RWPE2 (cell line): ENCODE results near the gene KIF26A.
"Not testable (repeated sequence)": the region's sequence is repeated elsewhere in the genome, so short reads cannot be mapped to it uniquely, and the experiment has no call there.

Experiments used
- ATAC-seq: fragments of 200-7000 bp; cut with Tn5 transposase; 3 replicates; pipeline ENCODE4 v1.9.1; 2021; ENCODE audit warnings: low read depth
- DNase-seq: peaks from one replicate; pipeline ENCODE4 v3.0.0-alpha.2; 2020; ENCODE audit warnings: low spot score
- H3K27ac ChIP-seq: fragments of 450-650 bp; 2 replicates; pipeline ENCODE4 v1.5.1; 2017; ENCODE audit warnings: mild to moderate bottlenecking; ENCODE audit not compliant: poor library complexity, severe bottlenecking
- H3K27me3 ChIP-seq: fragments of 250-450 bp; sonication (Bioruptor Pico); 2 replicates; pipeline ENCODE4 v1.5.1; 2021; ENCODE audit warnings: mild to moderate bottlenecking, moderate library complexity; ENCODE audit not compliant: insufficient read depth, poor library complexity, severe bottlenecking
- H3K36me3 ChIP-seq: fragments of 250-450 bp; sonication (Bioruptor Pico); 2 replicates; pipeline ENCODE4 v1.5.1; 2020; ENCODE audit warnings: low read depth, mild to moderate bottlenecking, moderate library complexity
- H3K4me1 ChIP-seq: fragments of 250-450 bp; sonication (Bioruptor Pico); 2 replicates; pipeline ENCODE4 v1.5.1; 2021; ENCODE audit warnings: mild to moderate bottlenecking, moderate library complexity; ENCODE audit not compliant: insufficient read depth, poor library complexity, severe bottlenecking
- H3K4me3 ChIP-seq: fragments of 250-450 bp; sonication (Bioruptor Pico); 2 replicates; pipeline ENCODE4 v1.5.1; 2021; ENCODE audit warnings: mild to moderate bottlenecking, moderate library complexity; ENCODE audit not compliant: severe bottlenecking
- H3K9me3 ChIP-seq: fragments of 250-450 bp; sonication (Bioruptor Pico); 2 replicates; pipeline ENCODE4 v1.5.1; 2021; ENCODE audit warnings: mild to moderate bottlenecking, moderate library complexity; ENCODE audit not compliant: severe bottlenecking
- TF ChIP-seq, protein P1 (sequence below): fragments of 450-650 bp; IDR thresholded peaks from one replicate; pipeline ENCODE4 v1.5.1; 2017; ENCODE audit warnings: mild to moderate bottlenecking, moderate library complexity; ENCODE audit not compliant: poor library complexity, severe bottlenecking

KIF26A gene

DNA sequence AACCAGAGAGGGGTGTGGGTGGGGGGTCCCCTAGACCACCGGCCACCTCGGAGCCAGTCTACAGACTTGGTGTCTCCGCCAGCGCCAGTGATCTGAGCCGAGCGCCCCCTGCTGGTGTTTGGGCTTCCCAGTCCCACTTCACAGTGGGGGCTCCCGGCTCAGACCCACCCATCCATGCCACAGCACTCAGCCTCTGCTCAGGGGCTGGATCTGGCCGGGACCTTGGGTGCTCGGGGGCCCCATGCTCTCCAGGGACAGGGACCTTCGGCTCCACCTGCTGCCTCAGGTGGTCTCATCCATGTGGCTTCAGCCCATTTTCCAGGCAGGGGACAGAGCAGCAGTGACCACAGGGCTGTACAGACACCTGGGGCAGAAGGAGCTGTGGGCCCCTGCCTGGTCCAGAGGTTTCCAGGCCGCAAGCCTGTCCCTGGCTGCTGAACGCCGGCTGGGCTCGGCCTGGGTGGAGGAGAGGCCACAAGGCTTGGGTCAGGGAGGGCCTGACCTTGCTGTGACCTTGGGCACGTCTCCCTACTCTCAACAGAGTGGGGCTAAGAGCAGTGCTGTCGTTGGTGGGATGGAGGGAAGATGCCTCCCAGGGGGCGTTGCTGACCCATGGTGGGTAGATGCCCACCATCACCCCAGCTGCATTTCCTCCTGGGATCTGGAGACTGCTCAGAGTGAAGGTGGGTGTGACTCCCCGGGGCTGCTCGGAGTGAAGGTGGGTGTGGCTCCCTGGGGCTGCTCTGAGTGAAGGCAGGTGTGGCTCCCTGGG lies 86.3 kb downstream of the KIF26A start:
- H3K27ac ChIP-seq = no peak overlapping the region
- no peak for ATAC-seq
- no peak overlapping the region for H3K4me3 ChIP-seq
- H3K27me3 ChIP-seq = peaks cover 22% of the 10 kb centered on the region
- H3K36me3 ChIP-seq = no peaks in the 10 kb centered on the region
- DNase-seq = no peak
- no peaks in the 10 kb centered on the region for H3K4me1 ChIP-seq
- H3K9me3 ChIP-seq = peaks cover 2% of the 10 kb centered on the region
- TF ChIP-seq, protein P1, sequence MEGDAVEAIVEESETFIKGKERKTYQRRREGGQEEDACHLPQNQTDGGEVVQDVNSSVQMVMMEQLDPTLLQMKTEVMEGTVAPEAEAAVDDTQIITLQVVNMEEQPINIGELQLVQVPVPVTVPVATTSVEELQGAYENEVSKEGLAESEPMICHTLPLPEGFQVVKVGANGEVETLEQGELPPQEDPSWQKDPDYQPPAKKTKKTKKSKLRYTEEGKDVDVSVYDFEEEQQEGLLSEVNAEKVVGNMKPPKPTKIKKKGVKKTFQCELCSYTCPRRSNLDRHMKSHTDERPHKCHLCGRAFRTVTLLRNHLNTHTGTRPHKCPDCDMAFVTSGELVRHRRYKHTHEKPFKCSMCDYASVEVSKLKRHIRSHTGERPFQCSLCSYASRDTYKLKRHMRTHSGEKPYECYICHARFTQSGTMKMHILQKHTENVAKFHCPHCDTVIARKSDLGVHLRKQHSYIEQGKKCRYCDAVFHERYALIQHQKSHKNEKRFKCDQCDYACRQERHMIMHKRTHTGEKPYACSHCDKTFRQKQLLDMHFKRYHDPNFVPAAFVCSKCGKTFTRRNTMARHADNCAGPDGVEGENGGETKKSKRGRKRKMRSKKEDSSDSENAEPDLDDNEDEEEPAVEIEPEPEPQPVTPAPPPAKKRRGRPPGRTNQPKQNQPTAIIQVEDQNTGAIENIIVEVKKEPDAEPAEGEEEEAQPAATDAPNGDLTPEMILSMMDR = peak; percentile 14

DNA sequence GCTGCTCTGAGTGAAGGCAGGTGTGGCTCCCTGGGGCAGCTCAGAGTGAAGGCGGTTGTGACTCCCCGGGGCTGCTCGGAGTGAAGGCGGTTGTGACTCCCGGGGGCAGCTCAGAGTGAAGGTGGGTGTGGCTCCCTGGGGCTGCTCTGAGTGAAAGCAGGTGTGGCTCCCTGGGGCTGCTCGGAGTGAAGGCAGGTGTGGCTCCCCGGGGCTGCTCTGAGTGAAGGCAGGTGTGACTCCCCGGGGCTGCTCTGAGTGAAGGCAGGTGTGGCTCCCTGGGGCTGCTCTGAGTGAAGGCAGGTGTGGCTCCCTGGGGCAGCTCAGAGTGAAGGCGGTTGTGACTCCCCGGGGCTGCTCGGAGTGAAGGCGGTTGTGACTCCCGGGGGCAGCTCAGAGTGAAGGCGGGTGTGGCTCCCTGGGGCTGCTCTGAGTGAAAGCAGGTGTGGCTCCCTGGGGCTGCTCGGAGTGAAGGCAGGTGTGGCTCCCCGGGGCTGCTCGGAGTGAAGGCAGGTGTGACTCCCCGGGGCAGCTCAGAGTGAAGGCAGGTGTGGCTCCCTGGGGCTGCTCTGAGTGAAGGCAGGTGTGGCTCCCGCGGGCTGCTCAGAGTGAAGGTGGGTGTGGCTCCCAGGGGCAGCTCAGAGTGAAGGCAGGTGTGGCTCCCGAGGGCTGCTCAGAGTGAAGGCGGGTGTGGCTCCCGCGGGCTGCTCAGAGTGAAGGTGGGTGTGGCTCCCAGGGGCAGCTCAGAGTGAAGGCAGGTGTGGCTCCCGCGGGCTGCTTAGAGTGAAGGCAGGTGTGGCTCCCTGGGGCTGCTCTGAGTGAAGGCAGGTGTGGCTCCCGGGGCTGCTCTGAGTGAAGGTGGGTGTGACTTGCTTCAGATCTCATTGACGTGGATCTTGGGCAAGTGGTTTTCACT lies 87.1 kb downstream of the KIF26A start:
- peak; percentile 60 for ATAC-seq
- not testable (repeated sequence) for H3K9me3 ChIP-seq, H3K27ac ChIP-seq, DNase-seq, H3K4me3 ChIP-seq, H3K4me1 ChIP-seq, H3K36me3 ChIP-seq
- H3K27me3 ChIP-seq = peaks cover 20% of the 10 kb centered on the region

DNA sequence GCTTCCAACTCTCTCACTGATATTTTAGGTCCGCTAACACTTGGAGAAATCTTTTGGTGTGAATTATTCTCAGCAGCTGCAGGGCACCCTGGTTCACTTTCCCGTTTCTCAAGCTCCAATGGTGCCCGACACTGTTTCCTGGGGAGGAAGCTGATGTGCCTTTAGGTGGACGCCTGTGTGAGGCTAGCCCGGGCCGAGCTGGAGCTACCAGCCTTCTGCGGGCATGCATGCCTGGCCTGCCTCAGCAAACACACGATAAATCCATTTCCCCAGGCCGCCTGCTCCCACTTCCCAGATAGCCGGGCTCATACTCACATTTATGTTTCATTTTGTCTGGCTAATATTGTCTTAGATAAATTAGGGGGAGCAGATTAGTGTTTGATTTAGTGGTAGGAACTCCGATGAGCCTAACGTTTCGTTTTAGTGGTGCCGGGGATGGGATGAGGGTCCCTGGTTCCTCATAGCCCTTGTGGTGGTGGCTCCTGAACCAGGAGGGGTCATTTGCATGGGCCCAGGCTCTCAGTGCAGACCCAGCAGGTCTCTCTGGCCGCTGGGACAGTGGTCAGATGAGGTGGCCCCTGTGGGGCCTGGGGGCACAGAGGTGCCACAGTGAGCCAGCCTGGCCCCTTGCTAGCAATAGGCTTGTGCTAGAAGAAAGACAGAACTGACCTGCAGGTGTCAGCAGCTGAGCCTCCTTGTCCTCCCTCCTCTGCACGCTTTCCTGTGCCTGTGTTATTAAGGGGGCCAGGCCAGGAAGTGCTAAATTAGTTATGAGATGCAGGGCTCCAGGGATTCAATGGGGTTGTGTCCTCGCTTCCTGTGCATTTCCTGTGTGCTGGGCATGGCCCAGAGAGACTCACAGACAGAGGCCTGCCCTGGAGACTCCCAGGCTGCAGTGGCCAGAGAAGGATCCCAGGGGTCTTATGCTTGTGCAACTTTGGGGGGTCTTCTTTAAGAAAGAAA lies 88.3 kb downstream of the KIF26A start:
- no peak for ATAC-seq
- no peaks in the 10 kb centered on the region for H3K36me3 ChIP-seq
- H3K4me1 ChIP-seq = no peaks in the 10 kb centered on the region
- H3K27ac ChIP-seq = no peak overlapping the region
- TF ChIP-seq, protein P1 = no peak
- DNase-seq = peak; percentile 59
- peaks cover 9% of the 10 kb centered on the region for H3K27me3 ChIP-seq
- H3K4me3 ChIP-seq = no peak overlapping the region
- peaks cover 2% of the 10 kb centered on the region for H3K9me3 ChIP-seq

DNA sequence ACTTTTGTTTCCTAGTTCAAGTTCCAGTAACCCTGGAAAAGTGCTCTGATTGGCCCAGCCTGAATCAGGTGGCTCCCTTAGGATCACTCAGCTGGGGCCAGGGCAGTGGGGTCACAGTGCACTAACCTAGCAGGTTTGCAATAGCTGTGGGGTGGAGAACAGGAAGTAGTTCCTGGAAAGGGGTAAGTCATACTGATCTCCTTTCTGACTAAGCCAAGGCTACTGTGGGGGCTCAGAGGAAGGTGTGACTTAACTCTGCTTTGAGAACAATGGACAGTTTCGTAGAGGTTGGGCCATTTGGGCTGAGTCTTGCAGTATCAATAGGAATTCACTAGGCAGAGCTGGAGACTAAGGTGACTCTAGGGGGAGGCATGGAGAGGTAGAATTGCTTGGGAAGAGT lies 89.4 kb downstream of the KIF26A start:
- no peak overlapping the region for H3K27ac ChIP-seq
- no peak overlapping the region for H3K4me3 ChIP-seq
- H3K4me1 ChIP-seq = no peaks in the 10 kb centered on the region
- no peak for ATAC-seq
- H3K9me3 ChIP-seq = peaks cover 2% of the 10 kb centered on the region
- TF ChIP-seq, protein P1 = no peak
- no peak for DNase-seq
- no peaks in the 10 kb centered on the region for H3K36me3 ChIP-seq
- H3K27me3 ChIP-seq = peaks cover 9% of the 10 kb centered on the region

DNA sequence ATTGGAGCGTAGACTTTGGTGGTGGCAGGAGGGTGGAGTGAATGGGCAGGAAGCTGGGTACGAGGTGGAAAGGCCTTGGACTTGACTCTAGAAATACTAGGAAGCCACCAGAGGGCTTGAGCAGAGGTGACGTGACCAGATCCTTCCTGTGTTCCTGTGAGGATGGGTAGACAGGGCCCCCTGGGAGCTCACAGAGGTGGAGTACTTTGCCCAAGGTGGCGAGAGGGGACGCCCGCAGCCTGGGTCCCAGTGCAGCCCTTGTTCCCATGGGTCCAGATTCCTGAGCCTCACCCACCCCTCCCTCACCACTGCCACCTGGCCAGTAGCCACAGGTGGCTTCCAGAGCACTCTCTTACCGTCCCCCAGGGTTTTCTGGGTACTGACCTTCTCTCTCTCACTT lies 89.8 kb downstream of the KIF26A start:
- DNase-seq (peak; percentile 56), ATAC-seq (no peak)
- Histone ChIP-seq H3K4me3 (no peak overlapping the region), H3K9me3 (peaks cover 2% of the 10 kb centered on the region), H3K27me3 (peaks cover 9% of the 10 kb centered on the region), H3K36me3 (no peaks in the 10 kb centered on the region), H3K4me1 (no peaks in the 10 kb centered on the region), H3K27ac (no peak overlapping the region)
- TF ChIP-seq, protein P1 = no peak
